Midbrain (tissue), 1 donor: ENCODE data around the gene EPHB6.

Source experiments
- DNase-seq: peaks from one replicate; lab custom pipeline; 2025; lab: John Stamatoyannopoulos, UW

EPHB6 gene

GRCh38 chr7:142876991-142877910 is 22.4 kb downstream of the EPHB6 start:
- no peak for DNase-seq

GRCh38 chr7:142878315-142878714 is 23.4 kb downstream of the EPHB6 start:
- DNase-seq: no peak

GRCh38 chr7:142879060-142879459 is 24.2 kb downstream of the EPHB6 start:
- DNase-seq: no peak

- DNase-seq: no peak
These were observed 26.1 kb downstream of the EPHB6 start for GRCh38 chr7:142880876-142881505.

GRCh38 chr7:142881586-142882337 is 26.9 kb downstream of the EPHB6 start:
- no peak for DNase-seq

GRCh38 chr7:142882338-142882678 is 27.4 kb downstream of the EPHB6 start:
- no peak for DNase-seq

- DNase-seq: no peak
These were observed 28.3 kb downstream of the EPHB6 start for GRCh38 chr7:142883145-142883544.

GRCh38 chr7:142883571-142884285 is 28.9 kb downstream of the EPHB6 start:
- no peak for DNase-seq

GRCh38 chr7:142884286-142884640 is 29.4 kb downstream of the EPHB6 start:
- DNase-seq: no peak

GRCh38 chr7:142885311-142886230 is 30.7 kb downstream of the EPHB6 start, which contains the start of gene TRPV6:
TRPV6 (minus strand) TSS chr7:142885745.
- no peak for DNase-seq

GRCh38 chr7:142886866-142887265 is 32.0 kb downstream of the EPHB6 start:
- DNase-seq: no peak

- no peak for DNase-seq
These were observed 32.6 kb downstream of the EPHB6 start for GRCh38 chr7:142887282-142888015.

GRCh38 chr7:142889816-142890215 is 34.9 kb downstream of the EPHB6 start:
- no peak for DNase-seq

- no peak for DNase-seq
These were observed 36.1 kb downstream of the EPHB6 start for GRCh38 chr7:142890874-142891485.

GRCh38 chr7:142891490-142892082 is 36.7 kb downstream of the EPHB6 start:
- no peak for DNase-seq

GRCh38 chr7:142892951-142893350 is 38.1 kb downstream of the EPHB6 start:
- no peak for DNase-seq

- no peak for DNase-seq
These were observed 39.5 kb downstream of the EPHB6 start for GRCh38 chr7:142894112-142894984.

- DNase-seq: no peak
These were observed 40.2 kb downstream of the EPHB6 start for GRCh38 chr7:142894985-142895593.
